ENCODE measurements around the gene PARP8. TPM values are rescaled to one million over a fixed set of nuclear protein-coding genes. Genes with fewer than 3 reads are reported as not detected.

The PARP8 gene
- total and polyA plus RNA-seq, 2 of the 4 experiments (the other 2 are of a cell fraction): 6.9 to 8.2 TPM

- H3K27ac ChIP-seq (ENCODE audit: insufficient read depth, low read length): no peak overlapping the region
- in situ Hi-C loops (cut with MboI; ENCODE audit: low sequenced_read_pairs) (no loop called here), intact Hi-C loops (cut with micrococcal nuclease) (no loop called here), dilution Hi-C loops (cut with HindIII; ENCODE audit: low sequenced_read_pairs, unreplicated experiment) (no loop called here)
- DNase-seq (no peak), ATAC-seq (ENCODE audit: low read depth) (no peak)
- H3K4me3 ChIP-seq (ENCODE audit: insufficient read depth, low read depth, low read length): no peak overlapping the region
- H2AFZ ChIP-seq (replicated peaks; ENCODE audit: low read length, poor library complexity): no peak overlapping the region
- H2AK5ac ChIP-seq (ENCODE audit: low read depth, low read length): no peak overlapping the region
- no peak overlapping the region for H3K4me2 ChIP-seq (ENCODE audit: low read depth, low read length)
- H3K23ac ChIP-seq (ENCODE audit: low read depth, low read length): no peak overlapping the region
- H3K4ac ChIP-seq (ENCODE audit: low read depth, low read length): no peak overlapping the region
- no peak overlapping the region for H2BK120ac ChIP-seq (ENCODE audit: low read depth, low read length)
- no TSS peak for BruUV-seq (replicated peaks)
- no peak overlapping the region for H4K5ac ChIP-seq (ENCODE audit: low read depth, low read length)
- peaks cover 2% of the 10 kb centered on the region; the same call in 1 of the 2 replicates for H3K4me1 ChIP-seq (ENCODE audit: control insufficient read depth, insufficient read depth, low read length)
- WGBS, 2 experiments (ENCODE audit: extremely low coverage in 2 of 2, insufficient read length in 1 of 2): 80% methylated on average over 1 of the region's 1 CpG; no CpG with 5 or more reads in 1 of the 2 experiments
- no peaks in the 10 kb centered on the region for H3K36me3 ChIP-seq (ENCODE audit: control insufficient read depth, insufficient read depth, low read length)
- no peaks in the 10 kb centered on the region for H3K27me3 ChIP-seq (ENCODE audit: control insufficient read depth, insufficient read depth, low read length)
- H2BK20ac ChIP-seq (ENCODE audit: low read depth, low read length): no peak overlapping the region
- H2BK5ac ChIP-seq (ENCODE audit: low read depth, low read length, poor library complexity, severe bottlenecking): no peak overlapping the region
- ChIA-PET CTCF (no interaction called here), POLR2A (ENCODE audit: unreplicated experiment) (no interaction called here)
- no peak overlapping the region for H2BK15ac ChIP-seq (ENCODE audit: low read depth, low read length)
- TF ChIP-seq BHLHE40 (IDR thresholded peaks at IDR 0.05; ENCODE audit: low read depth, low read length) (no peak), USF2 (IDR thresholded peaks at IDR 0.05; ENCODE audit: low read depth, low read length) (no peak), FOS (IDR thresholded peaks at IDR 0.05; ENCODE audit: low read depth, low read length) (no peak), CEBPB (IDR thresholded peaks at IDR 0.05; ENCODE audit: low read depth, low read length) (no peak), MXI1 (IDR thresholded peaks at IDR 0.05; ENCODE audit: borderline replicate concordance, low read depth, low read length) (no peak), POLR2A (IDR thresholded peaks at IDR 0.05; ENCODE audit: low read depth, low read length) (no peak), SMC3 (IDR thresholded peaks at IDR 0.05; ENCODE audit: low read depth, low read length) (no peak), RAD21 (IDR thresholded peaks at IDR 0.05; ENCODE audit: low read length) (no peak), MAFK (IDR thresholded peaks at IDR 0.05; ENCODE audit: low read depth, low read length) (no peak), CHD1 (IDR thresholded peaks at IDR 0.05; ENCODE audit: low read depth, low read length) (no peak)
- H4K8ac ChIP-seq (ENCODE audit: low read depth in 2 of 2, low read length in 2 of 2): no peak overlapping the region
- H3K56ac ChIP-seq (ENCODE audit: extremely low read depth, insufficient read depth, low read length): no peak overlapping the region
- no peak overlapping the region for H2AK9ac ChIP-seq (replicated peaks; ENCODE audit: low read depth, low read length, poor library complexity)
- no peaks in the 10 kb centered on the region for H3K9me1 ChIP-seq (ENCODE audit: insufficient read depth, low read length)
- no peak overlapping the region for H3K18ac ChIP-seq (ENCODE audit: low read depth, low read length)
- no peaks in the 10 kb centered on the region for H4K20me1 ChIP-seq (ENCODE audit: insufficient read depth, low read length)
- H4K91ac ChIP-seq (ENCODE audit: insufficient read depth, low read depth, low read length): no peak overlapping the region
- H3K9ac ChIP-seq (ENCODE audit: low read depth, low read length): no peak overlapping the region
- no peak overlapping the region for H3K14ac ChIP-seq (replicated peaks; ENCODE audit: low read depth, low read length)
- H3K9me3 ChIP-seq (ENCODE audit: control insufficient read depth, insufficient read depth, low read length): no peaks in the 10 kb centered on the region
- peaks cover 4 to 15% of the 10 kb centered on the region in 2 experiments; a peak in 3 of 4 replicates for H3K79me1 ChIP-seq (ENCODE audit: low read depth in 1 of 2, low read length in 2 of 2)
Measured at GRCh38 chr5:50703367-50703666, 36.9 kb downstream of the PARP8 start.

Data from IMR-90 (cell line).